ENCODE measurements around the gene GH2.
A peak's percentile ranks its signal among the peaks of the same experiment; 100 is the strongest.

Gene GH2

DNA sequence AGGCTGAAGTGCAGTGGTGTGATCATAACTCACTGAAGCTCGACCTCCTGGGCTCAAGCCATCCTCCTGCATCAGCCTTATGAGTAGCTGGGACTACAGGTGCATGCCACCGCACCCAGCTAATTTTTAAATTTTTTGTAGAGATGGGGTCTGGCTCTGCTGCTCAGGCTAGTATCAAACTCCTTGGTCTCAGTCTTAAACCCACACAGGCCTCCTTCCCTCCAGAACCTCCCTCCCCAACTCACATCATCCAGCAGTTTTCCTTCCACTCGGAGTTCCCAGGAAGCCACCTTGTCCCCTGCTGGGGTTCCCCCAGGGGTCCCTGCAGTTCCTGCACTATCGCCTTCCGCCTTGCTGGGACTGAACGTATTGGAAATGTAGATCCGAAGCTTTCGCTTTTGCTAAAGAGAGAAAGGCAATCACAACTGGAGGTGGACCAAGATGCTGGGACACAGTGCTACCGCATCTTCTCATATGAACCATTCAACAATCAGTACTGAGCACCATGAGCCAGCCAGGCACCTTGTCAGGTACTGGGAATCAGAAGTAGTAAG is 46.5 kb downstream of the GH2 start:
- Histone ChIP-seq H3K4me3 (ENCODE audit: low read depth in 1 of 2, low read length in 2 of 2) (no peak overlapping the region), H3K4me1 (ENCODE audit: insufficient read depth, low read length) (peaks cover 33% of the 10 kb centered on the region), H3K9ac (ENCODE audit: low read length) (no peak overlapping the region), H3K9me3 (ENCODE audit: low read length) (no peaks in the 10 kb centered on the region), H3K27ac (ENCODE audit: low read depth, low read length) (no peak overlapping the region), H3K27me3 (ENCODE audit: control insufficient read depth in 1 of 2, insufficient read depth in 2 of 2, low read length in 2 of 2) (no peaks in the 10 kb centered on the region), H3K36me3 (ENCODE audit: insufficient read depth, low read length) (peaks cover 71% of the 10 kb centered on the region)

DNA sequence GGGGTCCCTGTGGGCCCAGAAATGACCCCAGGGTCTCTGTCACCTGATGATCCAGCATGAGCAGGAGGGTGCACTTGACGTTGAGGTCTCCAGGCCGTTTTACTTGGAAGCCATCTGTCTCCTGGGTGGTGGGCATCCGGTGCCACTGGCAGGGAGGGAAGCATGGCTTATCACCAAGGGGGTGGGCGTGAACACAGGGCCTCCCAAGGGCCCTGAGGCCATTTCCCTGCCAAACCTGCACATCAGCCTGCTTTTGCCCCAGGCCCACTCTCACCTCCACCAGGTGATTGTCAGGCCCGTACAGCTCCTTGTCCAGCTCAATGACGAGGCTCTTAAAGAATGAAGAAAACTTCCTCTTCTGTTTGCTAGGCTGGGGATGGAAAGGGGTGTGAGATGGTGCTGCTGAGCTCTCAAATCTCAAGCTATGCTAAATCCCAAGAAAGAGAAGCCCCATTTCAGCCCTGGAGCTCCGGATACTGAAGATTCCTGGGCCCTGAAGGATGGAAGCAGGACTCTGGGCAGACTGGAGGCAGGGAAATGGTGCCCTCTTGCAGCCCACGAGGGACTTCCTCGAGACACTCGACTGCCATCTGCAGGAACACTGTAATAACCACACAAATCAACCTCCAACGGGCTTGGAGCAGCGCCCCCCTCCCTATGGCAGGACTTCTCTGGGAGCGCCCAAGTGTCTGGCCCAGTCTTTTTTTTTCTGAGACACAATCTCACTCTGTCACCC is 47.1 kb downstream of the GH2 start:
- no peak overlapping the region for H3K4me3 ChIP-seq (ENCODE audit: low read depth in 1 of 2, low read length in 2 of 2)
- peaks cover 77% of the 10 kb centered on the region for H3K36me3 ChIP-seq (ENCODE audit: insufficient read depth, low read length)
- H3K27ac ChIP-seq (ENCODE audit: low read depth, low read length) = peak overlapping the region; percentile 17
- no peak overlapping the region for H3K9ac ChIP-seq (ENCODE audit: low read length)
- no peaks in the 10 kb centered on the region for H3K9me3 ChIP-seq (ENCODE audit: low read length)
- peaks cover 29% of the 10 kb centered on the region for H3K4me1 ChIP-seq (ENCODE audit: insufficient read depth, low read length)
- H3K27me3 ChIP-seq (ENCODE audit: control insufficient read depth in 1 of 2, insufficient read depth in 2 of 2, low read length in 2 of 2) = no peaks in the 10 kb centered on the region

DNA sequence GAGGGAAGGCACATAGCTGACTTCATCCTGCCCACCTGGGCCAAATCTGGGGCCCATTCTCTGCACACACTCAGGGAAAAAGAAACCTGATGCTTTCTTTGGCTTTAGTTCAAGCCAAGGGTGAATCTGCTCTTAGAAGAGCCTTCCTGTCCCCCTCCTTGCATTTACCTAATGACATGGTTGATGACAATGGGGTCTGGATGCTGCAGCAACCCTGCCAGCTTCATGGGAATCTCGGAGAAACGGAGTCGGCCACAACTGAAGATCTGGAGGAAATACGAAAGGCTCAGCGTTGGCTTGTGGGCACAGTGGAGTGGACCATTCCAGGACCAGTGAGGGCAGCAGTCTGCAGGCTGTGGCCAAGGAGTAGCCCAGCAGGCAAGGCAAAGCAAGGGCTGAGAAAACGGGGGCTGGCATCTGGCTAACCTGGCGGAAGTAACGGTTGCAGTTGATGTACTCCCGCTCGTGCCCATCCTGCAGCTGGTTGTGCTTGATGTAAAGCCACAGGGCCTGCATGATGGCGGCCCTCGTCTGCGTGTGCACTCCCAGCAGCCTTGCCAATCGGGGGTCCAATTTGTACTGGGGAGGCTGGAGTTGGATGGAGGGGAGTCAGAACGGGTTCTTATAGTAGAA is 47.9 kb downstream of the GH2 start:
- Histone ChIP-seq H3K27me3 (ENCODE audit: control insufficient read depth in 1 of 2, insufficient read depth in 2 of 2, low read length in 2 of 2) (no peaks in the 10 kb centered on the region), H3K27ac (ENCODE audit: low read depth, low read length) (no peak overlapping the region), H3K4me3 (ENCODE audit: low read depth in 1 of 2, low read length in 2 of 2) (no peak overlapping the region), H3K36me3 (ENCODE audit: insufficient read depth, low read length) (peaks cover 83% of the 10 kb centered on the region), H3K9ac (ENCODE audit: low read length) (no peak overlapping the region), H3K9me3 (ENCODE audit: low read length) (no peaks in the 10 kb centered on the region), H3K4me1 (ENCODE audit: insufficient read depth, low read length) (peaks cover 28% of the 10 kb centered on the region)

DNA sequence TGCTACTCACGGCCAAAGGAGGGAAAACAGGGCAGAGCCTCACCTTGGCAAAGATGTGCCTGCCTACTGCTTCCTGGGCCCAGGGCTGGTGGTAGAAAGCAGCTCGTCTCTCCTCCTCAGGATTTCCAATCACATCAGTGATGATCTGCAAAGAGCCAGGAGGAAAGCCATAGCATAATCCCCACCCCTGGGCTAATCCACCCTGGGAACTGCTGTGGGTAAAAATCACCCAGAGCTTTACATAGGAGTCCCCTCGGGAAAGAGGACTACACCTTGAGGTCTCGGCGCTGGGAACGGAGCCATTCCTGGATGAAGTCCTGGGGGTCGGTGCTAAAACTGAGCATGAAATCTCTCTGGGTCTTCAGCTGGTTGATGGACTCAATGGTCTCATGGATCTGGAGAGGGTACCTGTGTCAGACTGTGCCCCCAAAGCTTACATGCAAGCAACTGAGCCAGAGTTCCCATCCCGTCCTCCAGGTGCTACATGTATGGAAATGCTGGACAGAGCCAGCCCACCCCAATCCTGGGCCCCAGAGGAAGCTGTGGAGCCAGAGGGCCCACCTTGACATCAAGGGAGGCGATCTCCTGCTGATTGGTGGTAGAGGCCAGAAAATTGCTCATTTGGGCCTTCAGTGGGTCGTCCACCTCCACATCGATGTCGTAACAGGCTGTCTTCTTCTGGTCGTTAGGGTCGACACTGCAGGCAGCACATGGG is 48.6 kb downstream of the GH2 start:
- Histone ChIP-seq H3K9me3 (ENCODE audit: low read length) (no peaks in the 10 kb centered on the region), H3K27me3 (ENCODE audit: control insufficient read depth in 1 of 2, insufficient read depth in 2 of 2, low read length in 2 of 2) (no peaks in the 10 kb centered on the region), H3K9ac (ENCODE audit: low read length) (no peak overlapping the region), H3K4me1 (ENCODE audit: insufficient read depth, low read length) (peaks cover 28% of the 10 kb centered on the region), H3K36me3 (ENCODE audit: insufficient read depth, low read length) (peaks cover 83% of the 10 kb centered on the region), H3K27ac (ENCODE audit: low read depth, low read length) (no peak overlapping the region), H3K4me3 (ENCODE audit: low read depth in 1 of 2, low read length in 2 of 2) (no peak overlapping the region)

DNA sequence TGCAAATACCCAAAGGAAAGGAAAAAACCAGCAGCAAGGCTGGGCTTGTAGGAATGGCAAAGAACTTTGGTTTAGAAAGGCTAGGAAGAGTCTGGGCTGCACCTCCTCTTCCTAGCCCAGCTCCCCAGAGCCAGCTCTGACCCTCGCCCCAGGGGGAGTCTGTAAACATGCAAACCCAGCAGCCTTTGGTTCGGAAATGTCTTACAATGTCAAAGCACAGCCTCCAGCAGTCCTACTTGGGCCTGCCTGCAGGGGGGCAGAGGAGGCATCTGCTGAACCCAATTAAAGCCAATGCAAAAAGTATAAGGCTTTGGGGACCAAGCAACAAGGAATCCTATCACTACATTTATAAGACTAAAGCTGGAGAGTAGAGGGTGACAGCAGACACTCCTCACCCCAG is 49.3 kb downstream of the GH2 start:
- H3K9me3 ChIP-seq (ENCODE audit: low read length) = no peaks in the 10 kb centered on the region
- H3K4me3 ChIP-seq (ENCODE audit: low read depth in 1 of 2, low read length in 2 of 2) = no peak overlapping the region
- no peak overlapping the region for H3K9ac ChIP-seq (ENCODE audit: low read length)
- no peaks in the 10 kb centered on the region for H3K27me3 ChIP-seq (ENCODE audit: control insufficient read depth in 1 of 2, insufficient read depth in 2 of 2, low read length in 2 of 2)
- peaks cover 83% of the 10 kb centered on the region for H3K36me3 ChIP-seq (ENCODE audit: insufficient read depth, low read length)
- H3K4me1 ChIP-seq (ENCODE audit: insufficient read depth, low read length) = peaks cover 25% of the 10 kb centered on the region
- H3K27ac ChIP-seq (ENCODE audit: low read depth, low read length) = no peak overlapping the region

DNA sequence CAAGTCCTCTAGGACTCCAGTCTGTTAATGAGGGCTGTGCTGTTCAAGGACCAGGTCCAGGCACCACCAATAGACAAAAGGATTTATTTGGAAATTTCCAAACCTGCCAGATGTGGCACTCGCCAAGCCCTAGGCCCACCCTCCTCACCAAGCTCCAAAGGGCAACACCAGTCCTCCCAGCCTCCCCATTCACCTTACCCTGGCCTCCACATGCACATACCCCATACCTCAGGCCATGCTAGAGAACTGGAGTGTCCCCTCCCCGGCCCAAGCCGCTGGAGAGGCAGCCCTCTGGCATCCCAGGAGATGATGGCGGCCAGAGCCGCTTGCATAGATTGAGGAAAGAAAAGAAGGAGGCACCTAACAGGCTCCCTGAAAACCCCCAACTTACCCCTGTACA is 49.7 kb downstream of the GH2 start:
- H3K4me1 ChIP-seq (ENCODE audit: insufficient read depth, low read length) = peaks cover 22% of the 10 kb centered on the region
- no peak overlapping the region for H3K4me3 ChIP-seq (ENCODE audit: low read depth in 1 of 2, low read length in 2 of 2)
- no peak overlapping the region for H3K9ac ChIP-seq (ENCODE audit: low read length)
- peaks cover 79% of the 10 kb centered on the region for H3K36me3 ChIP-seq (ENCODE audit: insufficient read depth, low read length)
- no peaks in the 10 kb centered on the region for H3K9me3 ChIP-seq (ENCODE audit: low read length)
- no peaks in the 10 kb centered on the region for H3K27me3 ChIP-seq (ENCODE audit: control insufficient read depth in 1 of 2, insufficient read depth in 2 of 2, low read length in 2 of 2)
- H3K27ac ChIP-seq (ENCODE audit: low read depth, low read length) = no peak overlapping the region

DNA sequence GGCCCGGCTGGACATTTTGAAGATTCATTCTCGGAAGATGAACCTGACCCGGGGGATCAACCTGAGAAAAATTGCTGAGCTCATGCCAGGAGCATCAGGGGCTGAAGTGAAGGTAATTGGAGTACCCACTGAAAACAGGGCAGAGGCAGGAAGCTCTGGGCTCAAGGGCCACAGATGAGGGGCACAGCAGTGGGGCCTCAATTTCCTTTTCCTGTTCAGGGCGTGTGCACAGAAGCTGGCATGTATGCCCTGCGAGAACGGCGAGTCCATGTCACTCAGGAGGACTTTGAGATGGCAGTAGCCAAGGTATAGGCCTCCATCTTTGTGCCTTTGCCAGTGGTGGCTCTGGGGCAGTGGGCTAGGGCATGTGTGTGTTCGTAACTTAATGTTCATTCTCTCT is 50.2 kb downstream of the GH2 start:
- Histone ChIP-seq H3K36me3 (ENCODE audit: insufficient read depth, low read length) (peaks cover 74% of the 10 kb centered on the region), H3K27me3 (ENCODE audit: control insufficient read depth in 1 of 2, insufficient read depth in 2 of 2, low read length in 2 of 2) (no peaks in the 10 kb centered on the region), H3K4me3 (ENCODE audit: low read depth in 1 of 2, low read length in 2 of 2) (no peak overlapping the region), H3K9me3 (ENCODE audit: low read length) (no peaks in the 10 kb centered on the region), H3K27ac (ENCODE audit: low read depth, low read length) (no peak overlapping the region), H3K4me1 (ENCODE audit: insufficient read depth, low read length) (peaks cover 19% of the 10 kb centered on the region), H3K9ac (ENCODE audit: low read length) (no peak overlapping the region)

DNA sequence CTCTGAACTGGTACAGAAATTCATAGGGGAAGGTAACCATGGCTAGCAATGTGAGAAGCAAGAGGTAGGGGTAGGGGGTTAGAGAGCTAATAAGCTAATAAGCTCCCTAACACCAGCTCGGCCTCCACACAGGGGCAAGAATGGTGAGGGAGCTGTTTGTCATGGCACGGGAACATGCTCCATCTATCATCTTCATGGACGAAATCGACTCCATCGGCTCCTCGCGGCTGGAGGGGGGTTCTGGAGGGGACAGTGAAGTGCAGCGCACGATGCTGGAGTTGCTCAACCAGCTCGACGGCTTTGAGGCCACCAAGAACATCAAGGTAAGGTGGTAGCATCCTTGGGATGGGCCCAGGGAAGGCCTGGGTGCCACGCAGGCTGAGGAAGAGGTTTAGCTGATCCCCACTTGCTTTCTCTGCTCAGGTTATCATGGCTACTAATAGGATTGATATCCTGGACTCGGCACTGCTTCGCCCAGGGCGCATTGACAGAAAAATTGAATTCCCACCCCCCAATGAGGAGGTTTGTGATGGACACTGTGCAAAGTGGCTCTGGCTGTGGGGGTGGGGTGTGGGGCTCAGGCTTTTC is 50.7 kb downstream of the GH2 start:
- H3K36me3 ChIP-seq (ENCODE audit: insufficient read depth, low read length) = peaks cover 69% of the 10 kb centered on the region
- H3K9ac ChIP-seq (ENCODE audit: low read length) = no peak overlapping the region

DNA sequence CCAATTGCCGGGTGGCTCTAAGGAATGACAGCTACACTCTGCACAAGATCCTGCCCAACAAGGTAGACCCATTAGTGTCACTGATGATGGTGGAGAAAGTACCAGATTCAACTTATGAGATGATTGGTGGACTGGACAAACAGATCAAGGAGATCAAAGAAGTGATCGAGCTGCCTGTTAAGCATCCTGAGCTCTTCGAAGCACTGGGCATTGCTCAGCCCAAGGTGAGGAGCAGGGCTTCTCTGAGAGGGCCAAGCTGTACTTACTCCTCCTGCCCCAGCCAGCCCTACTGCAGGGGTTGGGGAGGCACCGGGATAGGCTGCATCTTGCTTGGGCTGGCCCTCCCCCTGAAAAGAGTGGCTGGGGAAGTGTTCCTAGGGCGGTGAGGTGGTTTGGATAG is 51.5 kb downstream of the GH2 start:
- no peak overlapping the region for H3K27ac ChIP-seq (ENCODE audit: low read depth, low read length)

More for the DNA sequence above, 50.7 kb downstream of the GH2 start:
- no peak overlapping the region for H3K4me3 ChIP-seq (ENCODE audit: low read depth in 1 of 2, low read length in 2 of 2)
- H3K9me3 ChIP-seq (ENCODE audit: low read length) = no peaks in the 10 kb centered on the region
- H3K27ac ChIP-seq (ENCODE audit: low read depth, low read length) = no peak overlapping the region
- peaks cover 24% of the 10 kb centered on the region for H3K4me1 ChIP-seq (ENCODE audit: insufficient read depth, low read length)
- H3K27me3 ChIP-seq (ENCODE audit: control insufficient read depth in 1 of 2, insufficient read depth in 2 of 2, low read length in 2 of 2) = no peaks in the 10 kb centered on the region

More for the DNA sequence above, 51.5 kb downstream of the GH2 start:
- H3K4me1 ChIP-seq (ENCODE audit: insufficient read depth, low read length) = peaks cover 31% of the 10 kb centered on the region
- H3K9me3 ChIP-seq (ENCODE audit: low read length) = no peaks in the 10 kb centered on the region
- H3K27me3 ChIP-seq (ENCODE audit: control insufficient read depth in 1 of 2, insufficient read depth in 2 of 2, low read length in 2 of 2) = no peaks in the 10 kb centered on the region
- no peak overlapping the region for H3K4me3 ChIP-seq (ENCODE audit: low read depth in 1 of 2, low read length in 2 of 2)
- H3K9ac ChIP-seq (ENCODE audit: low read length) = no peak overlapping the region
- peaks cover 69% of the 10 kb centered on the region for H3K36me3 ChIP-seq (ENCODE audit: insufficient read depth, low read length)
